ENCODE results near the gene TSGA10IP.

The TSGA10IP gene

GRCh38 chr11:65945430-65945911, at the start of gene TSGA10IP:
TSS of gene TSGA10IP (plus strand) at chr11:65945480. CDS start at chr11:65945676, 196 bp downstream.
- no peak for FAIRE-seq

- FAIRE-seq = no peak
These were observed 49.7 kb upstream of the TSGA10IP start for GRCh38 chr11:65895482-65895981.

GRCh38 chr11:65896034-65896999, 49.0 kb upstream of the TSGA10IP start:
- FAIRE-seq = no peak

GRCh38 chr11:65897020-65897471, 48.2 kb upstream of the TSGA10IP start:
- no peak for FAIRE-seq

- no peak for FAIRE-seq
These were observed 46.5 kb upstream of the TSGA10IP start for GRCh38 chr11:65898656-65899355.

- no peak for FAIRE-seq
These were observed 45.7 kb upstream of the TSGA10IP start for GRCh38 chr11:65899356-65900124.

GRCh38 chr11:65900125-65900898, 45.0 kb upstream of the TSGA10IP start, which contains the start of gene FOSL1:
TSS of gene FOSL1 (minus strand) at chr11:65900388. CDS start at chr11:65900339, 49 bp downstream.
- no peak for FAIRE-seq

GRCh38 chr11:65900899-65901180, 44.4 kb upstream of the TSGA10IP start:
- FAIRE-seq = no peak

- no peak for FAIRE-seq
These were observed 42.2 kb upstream of the TSGA10IP start for GRCh38 chr11:65903068-65903481.

GRCh38 chr11:65903715-65904114, 41.6 kb upstream of the TSGA10IP start:
- no peak for FAIRE-seq

GRCh38 chr11:65906602-65907001, 38.7 kb upstream of the TSGA10IP start:
- FAIRE-seq = no peak

GRCh38 chr11:65907878-65908277, 37.4 kb upstream of the TSGA10IP start:
- FAIRE-seq = no peak

- no peak for FAIRE-seq
These were observed 33.4 kb upstream of the TSGA10IP start for GRCh38 chr11:65911682-65912568.

- no peak for FAIRE-seq
These were observed 32.4 kb upstream of the TSGA10IP start for GRCh38 chr11:65912845-65913244.

- FAIRE-seq = no peak
These were observed 30.0 kb upstream of the TSGA10IP start for GRCh38 chr11:65915101-65915820.

- no peak for FAIRE-seq
These were observed 29.4 kb upstream of the TSGA10IP start for GRCh38 chr11:65915821-65916251.

- no peak for FAIRE-seq
These were observed 28.9 kb upstream of the TSGA10IP start for GRCh38 chr11:65916391-65916790.

- FAIRE-seq = no peak
These were observed 28.2 kb upstream of the TSGA10IP start for GRCh38 chr11:65917077-65917433.

- no peak for FAIRE-seq
These were observed 27.7 kb upstream of the TSGA10IP start for GRCh38 chr11:65917434-65918210.

Data from colon (tissue), 2 donors.